Measurements from ENCODE around the gene SLC16A5. TPM values are rescaled to one million over a fixed set of nuclear protein-coding genes. Genes with fewer than 3 reads are reported as not detected.
A peak's percentile ranks its signal among the peaks of the same experiment; 100 is the strongest.

Gene SLC16A5
- total and polyA plus RNA-seq, 2 donors (not counting 1 experiment from before 2014, with no cell fraction given) = 9.3 to 14.5 TPM

DNA sequence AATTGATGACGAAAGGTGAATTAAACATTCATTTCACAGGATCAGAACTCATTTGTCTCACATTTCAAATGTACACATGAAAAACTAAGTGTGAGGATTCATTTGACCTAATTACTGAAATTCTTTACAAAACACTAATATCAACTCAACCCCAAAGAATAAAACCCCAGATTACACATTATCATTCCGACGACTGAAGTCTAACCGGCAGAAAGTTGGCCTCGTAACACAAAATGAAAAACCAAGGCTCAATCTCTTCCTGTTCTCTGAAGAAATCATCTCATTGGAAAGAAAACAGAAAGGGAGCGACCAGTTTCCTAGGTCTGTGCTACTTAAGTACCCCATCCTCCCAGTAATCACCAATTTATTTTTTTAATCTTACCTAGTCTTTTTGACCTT lies 64.8 kb downstream of the SLC16A5 start:
- TF ChIP-seq, protein P1, sequence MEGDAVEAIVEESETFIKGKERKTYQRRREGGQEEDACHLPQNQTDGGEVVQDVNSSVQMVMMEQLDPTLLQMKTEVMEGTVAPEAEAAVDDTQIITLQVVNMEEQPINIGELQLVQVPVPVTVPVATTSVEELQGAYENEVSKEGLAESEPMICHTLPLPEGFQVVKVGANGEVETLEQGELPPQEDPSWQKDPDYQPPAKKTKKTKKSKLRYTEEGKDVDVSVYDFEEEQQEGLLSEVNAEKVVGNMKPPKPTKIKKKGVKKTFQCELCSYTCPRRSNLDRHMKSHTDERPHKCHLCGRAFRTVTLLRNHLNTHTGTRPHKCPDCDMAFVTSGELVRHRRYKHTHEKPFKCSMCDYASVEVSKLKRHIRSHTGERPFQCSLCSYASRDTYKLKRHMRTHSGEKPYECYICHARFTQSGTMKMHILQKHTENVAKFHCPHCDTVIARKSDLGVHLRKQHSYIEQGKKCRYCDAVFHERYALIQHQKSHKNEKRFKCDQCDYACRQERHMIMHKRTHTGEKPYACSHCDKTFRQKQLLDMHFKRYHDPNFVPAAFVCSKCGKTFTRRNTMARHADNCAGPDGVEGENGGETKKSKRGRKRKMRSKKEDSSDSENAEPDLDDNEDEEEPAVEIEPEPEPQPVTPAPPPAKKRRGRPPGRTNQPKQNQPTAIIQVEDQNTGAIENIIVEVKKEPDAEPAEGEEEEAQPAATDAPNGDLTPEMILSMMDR (IDR thresholded peaks at IDR 0.05) = no peak
- no peak overlapping the region for H3K4me3 ChIP-seq (ENCODE audit: control extremely low read depth in 1 of 5, extremely low read depth in 1 of 5, insufficient read depth in 1 of 5, low read depth in 2 of 5, low read length in 4 of 5)
- intact Hi-C loops (cut with micrococcal nuclease) = no loop called here
- peaks cover 8% of the 10 kb centered on the region for H4K20me1 ChIP-seq (ENCODE audit: control insufficient read depth, insufficient read depth, low read length, poor library complexity, severe bottlenecking)
- CTCF ChIA-PET = interaction anchor here (0.9 to 1.0 kb wide), 2 partner anchors 22 to 39 kb away, joined by 3 read pairs; no protein-coding TSS in a partner anchor
- H3K79me2 ChIP-seq (ENCODE audit: control insufficient read depth, insufficient read depth, low read length) = peaks cover 41% of the 10 kb centered on the region
- H3K36me3 ChIP-seq (replicated peaks in 1 of 2; ENCODE audit: control extremely low read depth in 1 of 2, control insufficient read depth in 1 of 2, extremely low read depth in 1 of 2, insufficient read depth in 2 of 2, low read length in 1 of 2) = peaks cover 0 to 3% of the 10 kb centered on the region in 2 experiments
- peak overlapping the region; percentile 75 for H2AFZ ChIP-seq (ENCODE audit: insufficient read depth, low read depth, low read length, poor library complexity, severe bottlenecking)
- H3K27ac ChIP-seq (ENCODE audit: low read length in 2 of 2) = no peak overlapping the region
- no peaks in the 10 kb centered on the region for H3K27me3 ChIP-seq (replicated peaks in 1 of 4; ENCODE audit: control extremely low read depth in 1 of 4, control insufficient read depth in 3 of 4, insufficient read depth in 4 of 4, low read length in 3 of 4)
- ATAC-seq (ENCODE audit: low read depth) = no peak
- Mint-ChIP-seq H3K27ac (peak overlapping the region; percentile 75), H3K9me3 (ENCODE audit: insufficient read depth) (no peaks in the 10 kb centered on the region), H3K27me3 (no peaks in the 10 kb centered on the region), H3K4me3 (peak overlapping the region; percentile 95), H3K4me1 (peaks cover 33% of the 10 kb centered on the region)
- 75% methylated on average over 4 of the region's 6 CpGs for whole genome bisulfite sequencing (ENCODE audit: insufficient coverage)
- POLR2A ChIA-PET = no interaction called here
- peak overlapping the region; percentile 99 for H3K4me2 ChIP-seq (replicated peaks; ENCODE audit: low read depth, low read length, poor library complexity, severe bottlenecking)
- no peak for DNase-seq
- H3K9ac ChIP-seq (ENCODE audit: low read length) = peak overlapping the region; percentile 80
- peaks cover 15 to 24% of the 10 kb centered on the region in 2 donors for H3K4me1 ChIP-seq (ENCODE audit: control insufficient read depth in 2 of 2, insufficient read depth in 2 of 2, low read length in 2 of 2)
- H3K9me3 ChIP-seq (ENCODE audit: control extremely low read depth in 1 of 3, control insufficient read depth in 2 of 3, insufficient read depth in 1 of 3, low read length in 2 of 3) = no peaks in the 10 kb centered on the region

DNA sequence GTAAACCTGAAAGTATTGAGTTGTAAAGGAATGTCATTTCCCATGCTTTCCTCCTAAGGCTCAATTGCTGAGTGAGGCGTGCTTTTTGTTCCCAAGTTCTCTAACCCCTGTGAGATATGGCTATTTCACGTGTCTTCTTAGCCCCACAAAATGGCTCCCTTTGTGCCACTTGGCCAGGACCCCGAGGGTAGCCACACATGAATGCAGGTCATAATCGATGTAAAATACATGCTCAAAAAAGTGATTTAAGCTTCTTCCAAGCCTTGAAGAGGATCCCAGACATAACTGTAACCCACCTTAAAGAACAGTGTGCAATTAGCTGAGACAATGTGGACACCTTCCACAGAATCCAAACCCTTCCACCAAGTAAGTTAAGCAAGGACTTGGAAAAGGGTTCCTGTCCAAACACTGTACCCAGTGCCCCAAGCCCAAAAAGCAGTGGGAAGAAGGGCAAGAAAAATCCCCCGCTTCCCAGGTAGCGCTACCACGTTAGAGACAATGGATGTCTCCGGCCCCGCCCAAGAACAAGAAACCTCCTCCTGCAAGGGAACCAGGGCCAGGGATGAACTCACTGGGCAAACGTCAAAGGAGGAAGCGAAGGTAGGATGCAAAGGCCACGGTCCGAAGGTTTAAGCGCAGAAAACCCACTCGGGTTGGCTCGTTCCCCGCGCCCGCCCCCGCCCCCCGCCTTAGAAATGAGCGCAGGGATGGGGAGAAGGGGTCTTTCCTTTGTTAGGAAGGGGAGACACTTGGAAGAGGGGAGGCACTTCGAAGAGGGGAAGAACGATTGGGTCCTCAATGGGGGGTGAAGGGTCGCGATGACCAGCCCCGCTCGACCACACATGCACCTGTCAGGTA lies 65.4 kb downstream of the SLC16A5 start:
- H3K27ac ChIP-seq (ENCODE audit: low read length in 2 of 2) = no peak overlapping the region
- H3K9me3 Mint-ChIP-seq (ENCODE audit: insufficient read depth) = no peaks in the 10 kb centered on the region
- H3K4me3 Mint-ChIP-seq = peak overlapping the region; percentile 95
- peaks cover 31% of the 10 kb centered on the region for H3K4me1 Mint-ChIP-seq
- peaks cover 15 to 27% of the 10 kb centered on the region in 2 donors for H3K4me1 ChIP-seq (ENCODE audit: control insufficient read depth in 2 of 2, insufficient read depth in 2 of 2, low read length in 2 of 2)
- no peaks in the 10 kb centered on the region for H3K9me3 ChIP-seq (ENCODE audit: control extremely low read depth in 1 of 3, control insufficient read depth in 2 of 3, insufficient read depth in 1 of 3, low read length in 2 of 3)
- no peaks in the 10 kb centered on the region for H3K27me3 ChIP-seq (replicated peaks in 1 of 4; ENCODE audit: control extremely low read depth in 1 of 4, control insufficient read depth in 3 of 4, insufficient read depth in 4 of 4, low read length in 3 of 4)
- DNase-seq (peak; percentile 43), ATAC-seq (ENCODE audit: low read depth) (no peak)
- H4K20me1 ChIP-seq (ENCODE audit: control insufficient read depth, insufficient read depth, low read length, poor library complexity, severe bottlenecking) = peaks cover 8% of the 10 kb centered on the region
- WGBS (ENCODE audit: insufficient coverage) = 13% methylated on average over 28 of the region's 28 CpGs
- H3K27ac Mint-ChIP-seq = peak overlapping the region; percentile 75
- intact Hi-C loops (cut with micrococcal nuclease) = no loop called here
- H3K36me3 ChIP-seq (replicated peaks in 1 of 2; ENCODE audit: control extremely low read depth in 1 of 2, control insufficient read depth in 1 of 2, extremely low read depth in 1 of 2, insufficient read depth in 2 of 2, low read length in 1 of 2) = no peaks in the 10 kb centered on the region
- H3K27me3 Mint-ChIP-seq = no peaks in the 10 kb centered on the region
- peak overlapping the region; percentile 69 to 83 (median 74) for H3K4me3 ChIP-seq (ENCODE audit: control extremely low read depth in 1 of 5, extremely low read depth in 1 of 5, insufficient read depth in 1 of 5, low read depth in 2 of 5, low read length in 4 of 5)
- ChIA-PET POLR2A (no interaction called here), CTCF (interaction anchor here (0.9 to 1.0 kb wide), 2 partner anchors 22 to 39 kb away, joined by 3 read pairs; no protein-coding TSS in a partner anchor)
- H2AFZ ChIP-seq (ENCODE audit: insufficient read depth, low read depth, low read length, poor library complexity, severe bottlenecking) = peak overlapping the region; percentile 75
- peak overlapping the region; percentile 80 for H3K9ac ChIP-seq (ENCODE audit: low read length)
- no peak for TF ChIP-seq EZH2 (IDR thresholded peaks at IDR 0.05; ENCODE audit: borderline replicate concordance, insufficient read depth, low read depth, low read length, poor library complexity, severe bottlenecking)
- TF ChIP-seq, protein P1 (IDR thresholded peaks at IDR 0.05) = no peak
- H3K4me2 ChIP-seq (replicated peaks; ENCODE audit: low read depth, low read length, poor library complexity, severe bottlenecking) = peak overlapping the region; percentile 99
- peaks cover 41% of the 10 kb centered on the region for H3K79me2 ChIP-seq (ENCODE audit: control insufficient read depth, insufficient read depth, low read length)
